Suppressor macrophage treated with lipopolysaccharide for 4 hours (primary cell): ENCODE data around the gene RAMP1.
A peak's percentile ranks its signal among the peaks of the same experiment; 100 is the strongest.
"Not testable (repeated sequence)": the region's sequence is repeated elsewhere in the genome, so short reads cannot be mapped to it uniquely, and the experiment has no call there.

ENCODE experiments used
- DNase-seq: peaks from one replicate; pipeline ENCODE4 v3.0.0-alpha.2; 2020

Gene RAMP1

DNA sequence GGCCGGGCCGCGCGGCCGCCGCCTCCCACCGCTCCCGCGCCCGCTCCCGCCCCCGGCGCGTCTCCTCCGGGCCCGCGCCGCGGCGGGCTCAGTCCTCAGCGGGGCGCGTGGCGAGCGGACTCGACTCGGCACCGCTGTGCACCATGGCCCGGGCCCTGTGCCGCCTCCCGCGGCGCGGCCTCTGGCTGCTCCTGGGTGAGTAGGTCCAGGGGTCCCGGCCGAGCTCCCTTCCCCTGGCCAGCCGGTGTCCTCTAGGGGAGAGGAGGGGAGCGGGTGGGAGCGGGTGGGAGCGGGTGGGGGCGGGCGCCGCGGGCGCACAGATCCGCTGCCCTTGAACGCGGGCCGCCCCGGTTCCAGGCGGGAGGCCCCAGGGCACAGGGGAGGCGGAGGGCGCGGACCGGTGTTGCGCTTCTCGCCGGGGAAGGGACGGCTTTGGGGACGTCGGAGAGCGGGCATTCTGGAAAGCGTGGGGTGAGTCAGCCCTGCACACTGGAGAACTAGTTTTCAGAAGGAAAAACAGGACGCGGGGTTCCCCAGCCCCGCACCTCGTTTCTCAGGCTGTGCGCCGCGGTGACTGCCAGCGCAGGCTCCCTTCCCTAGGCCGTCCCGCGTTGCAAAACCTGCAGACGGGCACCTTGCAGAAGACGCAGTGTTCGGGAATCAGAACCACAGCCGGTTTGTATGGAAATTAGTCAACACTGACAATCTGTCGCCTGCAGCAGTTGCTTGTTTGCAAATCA is at the start of gene RAMP1:
TSS of gene RAMP1 (plus strand) at position 91 of the 740 bp plus-strand sequence. CDS start at position 144, 53 bp downstream.
- peak; percentile 64 for DNase-seq

- no peak for DNase-seq
Observed at GRCh38 chr2:237815637-237816036, 43.8 kb upstream of the RAMP1 start.

- no peak for DNase-seq
Observed at GRCh38 chr2:237816531-237816930, 42.9 kb upstream of the RAMP1 start.

GRCh38 chr2:237818066-237818473 is 41.4 kb upstream of the RAMP1 start:
- peak; percentile 76 for DNase-seq

GRCh38 chr2:237819231-237819630 is 40.2 kb upstream of the RAMP1 start:
- DNase-seq, result peak; percentile 72

- DNase-seq, result no peak
Observed at GRCh38 chr2:237820421-237820820, 39.0 kb upstream of the RAMP1 start.

DNA sequence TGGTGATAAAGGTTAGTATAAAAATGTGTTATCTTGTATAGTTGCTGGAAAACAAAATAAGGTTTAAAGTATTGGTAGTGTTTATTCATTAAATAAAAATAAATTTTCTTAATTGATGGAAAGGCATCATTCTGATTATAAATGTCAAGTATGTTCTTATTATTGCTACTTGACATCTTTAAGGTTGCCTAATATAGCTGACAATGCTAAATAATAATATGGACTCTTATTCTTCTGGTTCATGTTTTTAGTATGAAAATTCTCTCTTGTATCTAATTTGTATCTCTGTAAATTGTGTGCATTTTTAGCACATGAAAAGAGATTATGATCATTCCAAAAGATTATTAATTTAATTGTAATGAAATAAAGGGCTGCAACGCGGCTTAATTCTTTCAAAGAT is 35.9 kb upstream of the RAMP1 start:
- no peak for DNase-seq

GRCh38 chr2:237824085-237824484 is 35.3 kb upstream of the RAMP1 start:
- DNase-seq, result no peak

DNA sequence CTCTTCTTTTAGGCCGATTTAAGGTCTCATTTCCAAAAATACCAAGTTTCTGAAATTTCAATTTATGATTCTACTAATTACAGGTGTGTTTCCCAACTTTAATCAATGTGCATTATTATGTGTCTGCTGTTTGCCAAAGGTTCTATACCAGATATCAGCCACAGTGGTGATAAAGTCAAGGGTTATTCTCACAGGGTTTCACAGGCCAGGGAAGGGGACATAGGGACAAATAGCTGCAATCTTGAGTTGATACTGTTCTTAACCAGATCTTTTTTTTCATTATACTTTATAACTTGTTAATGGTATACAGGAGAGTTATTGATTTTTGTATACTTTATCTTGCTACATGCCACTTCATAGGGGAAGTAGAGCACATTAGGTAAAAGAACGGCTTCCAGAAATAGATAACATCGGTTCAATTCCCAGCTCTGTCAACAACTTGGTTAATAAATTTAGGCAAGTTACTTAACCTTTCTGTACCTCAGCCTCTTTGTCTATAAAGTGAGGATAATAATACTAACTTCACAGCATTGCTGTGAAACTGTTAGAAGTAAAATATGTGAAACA is 31.9 kb upstream of the RAMP1 start:
- no peak for DNase-seq

DNA sequence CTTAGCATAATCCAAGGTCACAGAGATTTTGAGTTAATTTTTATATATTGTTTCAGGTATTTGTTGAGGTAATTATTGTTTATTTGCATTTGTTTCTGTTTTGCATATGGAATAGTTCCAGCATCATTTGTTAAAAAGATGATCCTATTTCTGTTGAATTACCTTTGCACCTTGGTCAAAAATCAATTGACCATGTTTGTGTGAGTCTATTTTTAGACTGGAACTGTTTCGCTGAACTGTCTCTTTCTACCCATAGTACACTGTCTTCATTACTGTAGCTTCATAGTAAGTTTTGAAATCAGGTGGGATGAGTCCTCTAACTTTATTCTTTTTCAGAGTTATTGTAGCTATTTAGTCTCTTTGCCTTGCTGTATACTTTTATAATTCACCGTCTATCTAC is 28.9 kb upstream of the RAMP1 start:
- no peak for DNase-seq

DNA sequence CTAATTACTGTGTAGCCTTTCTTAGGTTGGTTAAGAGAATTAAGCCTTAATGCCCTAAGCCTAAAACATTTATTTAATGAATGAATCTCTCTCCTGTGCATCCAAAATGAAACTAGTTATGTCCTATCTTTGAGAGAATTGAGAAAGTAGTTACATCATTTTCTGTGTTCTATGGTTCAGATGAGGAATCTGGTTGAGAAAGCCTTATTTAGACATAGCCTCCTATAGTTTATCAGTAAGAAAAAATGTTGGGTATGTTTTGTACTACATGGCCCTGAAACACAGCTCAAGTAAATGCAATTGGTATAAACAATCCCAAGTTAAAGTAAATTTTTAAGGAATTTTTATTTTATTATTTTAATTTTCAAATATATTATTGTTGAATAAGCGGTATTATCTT is 25.9 kb upstream of the RAMP1 start:
- DNase-seq, result peak; percentile 3

DNA sequence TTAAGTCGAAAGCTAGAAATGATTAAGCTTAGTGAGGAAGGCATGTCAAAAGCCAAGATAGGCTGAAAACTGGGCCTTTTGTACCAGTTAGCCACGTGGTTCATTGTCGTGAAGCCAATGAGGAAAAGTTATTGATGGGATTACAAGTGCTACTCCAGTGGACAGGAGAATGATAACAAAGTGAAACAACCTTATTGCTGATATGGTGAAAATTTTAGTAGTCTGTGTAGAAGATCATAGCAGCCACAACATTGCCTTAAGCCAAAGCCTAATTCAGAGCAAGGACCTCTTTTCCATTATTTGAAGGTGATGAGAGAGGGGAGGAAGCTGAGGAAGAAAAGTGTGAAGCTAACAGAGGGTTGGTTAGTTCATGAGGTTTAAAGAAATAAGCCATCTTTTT is 24.1 kb upstream of the RAMP1 start:
- DNase-seq, result no peak

DNA sequence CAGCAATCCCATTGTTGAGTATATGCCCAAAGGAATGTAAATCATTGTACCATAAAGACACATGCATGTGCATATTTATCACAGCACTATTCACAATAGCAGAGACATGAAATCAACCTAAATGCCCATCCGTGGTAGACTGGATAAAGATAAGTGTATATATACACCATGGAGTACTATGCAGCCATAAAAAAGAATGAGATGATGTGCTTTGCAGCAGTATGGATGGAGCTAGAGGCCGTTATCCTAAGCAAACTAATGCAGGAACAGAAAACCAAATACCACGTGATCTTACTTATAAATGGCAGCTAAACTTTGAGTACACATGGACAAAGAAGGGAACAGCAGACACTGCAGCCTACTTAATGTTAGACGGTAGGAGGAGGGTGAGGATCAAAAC is 18.4 kb upstream of the RAMP1 start:
- DNase-seq, result no peak

DNA sequence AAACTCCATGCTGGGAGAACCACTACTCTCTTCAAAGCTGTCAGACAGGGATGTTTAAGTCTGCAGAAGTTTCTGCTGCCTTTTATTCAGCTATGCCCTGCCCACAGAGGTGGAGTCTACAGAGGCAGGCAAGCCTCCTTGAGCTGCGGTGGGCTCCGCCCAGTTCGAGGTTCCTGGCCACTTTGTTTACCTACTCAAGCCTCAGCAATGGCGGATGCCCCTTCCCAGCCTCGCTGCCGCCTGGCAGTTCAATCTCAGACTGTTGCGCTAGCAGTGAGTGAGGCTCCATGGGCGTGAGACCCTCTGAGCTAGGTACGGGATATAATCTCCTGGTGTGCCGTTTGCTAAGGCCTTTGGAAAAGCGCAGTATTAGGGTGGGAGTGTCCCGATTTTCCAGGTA is 10.5 kb upstream of the RAMP1 start:
- not testable (repeated sequence) for DNase-seq

DNA sequence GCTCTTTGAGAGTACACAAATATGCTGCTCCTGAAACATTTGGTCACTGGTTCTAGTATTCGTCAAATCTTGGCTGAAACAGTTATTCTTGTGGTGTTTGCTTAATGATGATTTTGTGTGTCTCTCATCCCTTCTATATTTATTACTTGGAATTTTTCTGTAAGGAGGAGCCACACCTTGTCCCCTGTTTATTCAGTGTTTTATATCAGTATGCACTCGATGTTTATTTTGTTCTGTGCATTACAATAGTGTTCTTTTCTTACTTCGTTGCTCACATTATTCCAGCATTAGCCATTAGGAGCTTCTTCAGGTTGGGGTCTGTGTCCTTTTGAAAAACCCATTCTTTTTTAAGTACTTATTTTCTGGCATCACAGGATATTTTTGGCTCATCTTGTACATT is 5.1 kb upstream of the RAMP1 start:
- no peak for DNase-seq

GRCh38 chr2:237857791-237858190 is 1.6 kb upstream of the RAMP1 start:
- DNase-seq, result no peak

DNA sequence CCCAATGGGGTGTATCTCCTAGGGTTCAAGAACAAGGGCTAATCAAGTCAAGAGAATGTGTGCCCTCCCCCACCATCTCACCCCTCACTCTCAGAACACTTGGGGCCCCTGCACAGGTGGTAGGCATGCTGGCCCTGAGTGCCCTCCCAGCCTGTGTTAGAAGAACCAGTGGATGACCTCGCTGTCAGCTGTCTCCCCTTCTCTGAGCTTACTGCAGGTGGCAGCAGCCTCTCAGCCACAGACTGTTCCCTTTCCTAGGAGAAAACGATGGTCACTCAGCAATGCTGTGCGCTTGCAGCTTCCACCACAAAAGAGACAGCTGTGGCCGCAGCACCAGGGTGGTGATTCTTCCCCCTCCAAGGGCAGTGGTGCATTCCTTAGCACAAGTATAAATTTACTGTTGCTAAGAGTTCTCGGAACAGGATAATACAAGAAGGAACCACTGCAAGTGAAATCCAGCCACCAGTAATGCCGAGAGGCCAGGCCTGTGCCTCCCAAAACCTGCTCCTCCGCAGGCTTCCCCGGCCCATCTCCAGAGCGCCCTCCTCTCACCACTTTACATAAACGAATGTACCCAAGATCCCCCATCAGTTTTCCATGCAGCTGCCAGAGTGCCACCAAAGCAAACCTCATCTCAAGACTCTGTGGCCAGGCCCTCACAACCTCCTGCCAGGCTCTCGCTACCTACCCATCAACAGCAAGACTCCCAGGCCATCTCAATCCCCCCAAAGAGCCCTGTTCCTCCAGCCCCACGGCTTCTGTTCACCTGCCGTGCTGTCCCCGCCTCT is 935 bp upstream of the RAMP1 start:
- DNase-seq, result peak; percentile 84

- no peak for DNase-seq
Observed at GRCh38 chr2:237859082-237859433, 365 bp upstream of the RAMP1 start.

DNA sequence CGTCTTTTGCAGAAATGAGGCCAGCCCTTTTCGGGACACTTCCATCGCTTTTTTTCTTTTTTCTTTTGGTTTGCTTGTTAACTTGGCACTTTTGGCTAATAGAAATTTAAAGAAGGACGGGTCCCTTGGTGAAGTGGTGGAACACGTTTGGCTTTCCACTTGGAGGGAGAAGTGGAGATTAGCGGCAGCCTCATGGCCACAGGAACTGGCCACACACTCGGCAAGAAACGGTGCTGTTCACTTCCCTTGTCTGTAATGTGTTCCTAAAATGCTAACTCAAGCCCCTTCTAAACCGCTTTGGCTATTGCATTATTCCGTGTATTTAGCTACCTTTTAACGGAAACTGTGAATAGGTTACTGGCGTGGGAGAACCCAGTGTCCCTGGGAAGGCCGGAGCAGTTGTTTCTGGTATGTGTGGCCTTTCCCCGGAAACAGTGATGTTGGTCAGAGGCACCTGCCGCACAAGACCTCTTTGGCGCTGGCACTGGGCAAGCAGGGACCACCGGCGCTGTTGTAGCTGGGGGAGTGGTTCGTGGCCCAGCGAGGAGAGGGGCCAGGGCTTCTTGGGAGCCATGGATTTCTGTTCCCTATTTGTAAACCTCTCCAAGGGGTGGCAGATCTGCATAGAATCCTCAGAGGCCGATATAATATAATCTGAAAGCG is 981 bp downstream of the RAMP1 start:
- DNase-seq, result no peak

- DNase-seq, result no peak
Observed at GRCh38 chr2:237861875-237862527, 2.6 kb downstream of the RAMP1 start.

DNA sequence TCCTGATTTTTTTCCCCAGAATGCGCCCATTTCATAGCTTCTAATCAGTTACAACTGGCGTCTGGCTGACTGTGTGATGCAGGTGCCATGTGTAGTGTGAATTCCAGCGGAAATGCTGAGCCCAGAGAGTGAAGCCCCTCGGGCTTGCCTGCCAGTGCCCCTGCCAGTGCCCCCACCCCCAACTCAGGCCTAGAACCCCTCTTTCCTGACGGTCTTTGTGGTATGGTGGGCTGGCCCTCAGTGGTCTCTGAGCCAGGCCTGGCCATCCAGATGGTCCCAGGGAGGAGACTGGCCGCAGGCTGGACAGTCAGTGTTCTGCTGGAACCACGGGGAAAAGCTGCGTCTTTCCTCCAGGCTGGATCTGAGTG is 3.1 kb downstream of the RAMP1 start:
- no peak for DNase-seq

GRCh38 chr2:237863102-237863511 is 3.7 kb downstream of the RAMP1 start:
- DNase-seq, result no peak
